Colonic mucosa (tissue), 4 donors: ENCODE measurements around the gene ATP6V1G2. TPM values are rescaled to one million over a fixed set of nuclear protein-coding genes. Genes with fewer than 3 reads are reported as not detected.
A peak's percentile ranks its signal among the peaks of the same experiment; 100 is the strongest.
"Not testable (repeated sequence)": the region's sequence is repeated elsewhere in the genome, so short reads cannot be mapped to it uniquely, and the experiment has no call there.

ENCODE experiments used
- DNase-seq: peaks from one replicate; pipeline ENCODE4 v3.0.0-alpha.2; 2020
- H3K27ac ChIP-seq: fragments of 200-600 bp; one replicate; pipeline ENCODE4 v1.8.0; 2021
- H3K27me3 ChIP-seq: fragments of 200-600 bp; one replicate; pipeline ENCODE4 v1.8.0; 2021
- H3K36me3 ChIP-seq: fragments of 200-600 bp; one replicate; pipeline ENCODE4 v1.8.0; 2021
- H3K4me1 ChIP-seq: fragments of 200-600 bp; one replicate; pipeline ENCODE4 v1.8.0; 2021; ENCODE audit warnings: mild to moderate bottlenecking
- H3K4me3 ChIP-seq: fragments of 200-600 bp; one replicate; pipeline ENCODE4 v1.8.0; 2021
- H3K9ac ChIP-seq, 2 donors: one replicate each; pipeline ENCODE4 v1.7.0; 2013; ENCODE audit warnings: control low read depth in 2 of 2, low read depth in 2 of 2, low read length in 2 of 2
- H3K9me3 ChIP-seq: fragments of 200-600 bp; one replicate; pipeline ENCODE4 v1.8.0; 2021
- CTCF ChIP-seq: fragments of 200-600 bp; IDR thresholded peaks from one replicate; pipeline ENCODE4 v1.8.0; 2022; ENCODE audit warnings: antibody characterized with exemption, mild to moderate bottlenecking
- intact Hi-C: fragments of 100-400 bp; cut with DNase I; formaldehyde crosslinking; loops from one replicate; pipeline ENCODE4 v1.14.1; 2022
- total RNA-seq, 2 donors: library from RNA; stranded (reverse); fragmentation: NEBNext Ultra II Directional in 1 of 2; extraction: Animal tissue kit (Norgen Biotek cat#: 25700) in 1 of 2; gene quantifications; one replicate each; pipeline ENCODE4 v1.2.1, GENCODE V29; 2021
- donor health status: healthy.
- donor health status: DM: no; HTN: no; CAD: no.
- donor health status: DM: no; HTN: no; CAD: no.

Gene ATP6V1G2
- total RNA-seq, 2 donors from 2014 or later: 0.57 to 0.85 TPM

GRCh38 chr6:31558318-31558625 is 11.9 kb upstream of the ATP6V1G2 start:
- intact Hi-C loops: no loop called here
- Histone ChIP-seq H3K4me3 (no peak overlapping the region), H3K36me3 (no peaks in the 10 kb centered on the region), H3K27ac (peak overlapping the region; percentile 36), H3K9me3 (no peaks in the 10 kb centered on the region), H3K27me3 (no peaks in the 10 kb centered on the region), H3K9ac (no peak overlapping the region), H3K4me1 (no peaks in the 10 kb centered on the region)
- no peak for TF ChIP-seq CTCF
- DNase-seq: no peak

- no peak for DNase-seq
- no peaks in the 10 kb centered on the region for H3K4me1 ChIP-seq
Measured at GRCh38 chr6:31557443-31558317, 11.3 kb upstream of the ATP6V1G2 start.

GRCh38 chr6:31556307-31556706 is 9.9 kb upstream of the ATP6V1G2 start:
- no peaks in the 10 kb centered on the region for H3K36me3 ChIP-seq
- no peaks in the 10 kb centered on the region for H3K9me3 ChIP-seq
- H3K9ac ChIP-seq: no peak overlapping the region
- H3K4me1 ChIP-seq: no peaks in the 10 kb centered on the region
- no peaks in the 10 kb centered on the region for H3K27me3 ChIP-seq
- intact Hi-C loops: no loop called here
- no peak overlapping the region for H3K27ac ChIP-seq
- H3K4me3 ChIP-seq: no peak overlapping the region
- no peak for TF ChIP-seq CTCF
- DNase-seq: no peak

More at GRCh38 chr6:31557443-31558317, 11.3 kb upstream of the ATP6V1G2 start:
- Histone ChIP-seq H3K27ac (peak overlapping the region; percentile 36), H3K9me3 (no peaks in the 10 kb centered on the region), H3K27me3 (no peaks in the 10 kb centered on the region), H3K36me3 (no peaks in the 10 kb centered on the region), H3K4me3 (no peak overlapping the region), H3K9ac (no peak overlapping the region)
- intact Hi-C loops: no loop called here
- no peak for TF ChIP-seq CTCF

- H3K4me1 ChIP-seq, H3K4me3 ChIP-seq, H3K27ac ChIP-seq, intact Hi-C loops, H3K9ac ChIP-seq, H3K9me3 ChIP-seq, H3K36me3 ChIP-seq, H3K27me3 ChIP-seq: not testable (repeated sequence)
- peak; percentile 59 for DNase-seq
Measured at GRCh38 chr6:31551371-31551770, 5.0 kb upstream of the ATP6V1G2 start.

- Histone ChIP-seq H3K9me3 (no peaks in the 10 kb centered on the region), H3K27me3 (no peaks in the 10 kb centered on the region), H3K36me3 (no peaks in the 10 kb centered on the region), H3K27ac (no peak overlapping the region), H3K9ac (no peak overlapping the region), H3K4me3 (no peak overlapping the region), H3K4me1 (peaks cover 8% of the 10 kb centered on the region)
- intact Hi-C loops: loop anchor here (10.0 kb wide), 1 partner anchor 54 kb away; the partner anchor contains the start of gene MICB
- TF ChIP-seq CTCF: no peak
- DNase-seq: no peak
Measured at GRCh38 chr6:31548544-31548873, 2.1 kb upstream of the ATP6V1G2 start.
